HCT116 (cell line): ENCODE data around the gene GLO1. TPM values are rescaled to one million over a fixed set of nuclear protein-coding genes. Genes with fewer than 3 reads are reported as not detected.

Source experiments
- ATAC-seq: fragments of 200-7000 bp; cut with Tn5 transposase; 2 replicates; pipeline ENCODE4 v1.9.1; 2020; ENCODE audit warnings: mild to moderate bottlenecking, moderate library complexity
- BruUV-seq: library from RNA; stranded (reverse); fragments of 400-500 nt; replicated peaks from 2 replicates; lab custom pipeline; 2021; lab: Mats Ljungman, UMichigan
- CTCF ChIA-PET: fragments of 300-600 bp; sonication (Branson Sonifier 250); formaldehyde crosslinking; loops from one replicate; lab custom pipeline; 2021; ENCODE audit warnings: antibody characterized with exemption; lab: Charles Lee
- POLR2A ChIA-PET: fragments of 300-600, 350-600 bp; sonication (Branson Sonifier 250); formaldehyde crosslinking; loops from one replicate; lab custom pipeline; 2021; ENCODE audit warnings: antibody characterized with exemption; lab: Charles Lee
- RAD21 ChIA-PET, 2 experiments: fragments of 300-600 bp; sonication (Branson Sonifier 250); formaldehyde crosslinking; loops; one replicate each; lab custom pipeline; 2023; ENCODE audit warnings: low total read pairs in 2 of 2; ENCODE audit not compliant: uncharacterized antibody in 2 of 2, unreplicated experiment in 2 of 2, low non-redundant PET in 1 of 2; lab: Charles Lee
- DNase-seq: peaks from one replicate; pipeline ENCODE4 v3.0.0-alpha.2; 2010; ENCODE audit warnings: low read depth, low spot score
- H2AFZ ChIP-seq: fragments of 200-600 bp; shearing (Covaris generic), sonication (generic); 2 replicates; pipeline ENCODE4 v1.6.1; 2017; ENCODE audit warnings: low read depth, mixed run types, mixed read lengths, antibody characterized with exemption, low read length; ENCODE audit not compliant: poor library complexity, severe bottlenecking
- H3K27ac ChIP-seq: 2 replicates; pipeline ENCODE4 v1.5.1; 2012; ENCODE audit warnings: low read depth, low read length
- H3K27me3 ChIP-seq: fragments of 200-600 bp; sonication (generic); 2 replicates; pipeline ENCODE4 v1.6.1; 2016; ENCODE audit warnings: mixed run types, low read length, mixed read lengths; ENCODE audit not compliant: insufficient read depth
- H3K36me3 ChIP-seq, 2 experiments: fragments of 200-500 bp in 1 of 2; fragments of 200-600 bp in 1 of 2; sonication (Bioruptor generic) in 1 of 2; sonication (generic) in 1 of 2; 2 replicates each; pipeline versions ENCODE4 v1.5.1 to v1.6.1; 2014 to 2016; ENCODE audit warnings: low read length in 2 of 2, inconsistent platforms in 1 of 2, mixed read lengths in 1 of 2, mixed run types in 1 of 2; ENCODE audit not compliant: insufficient read depth in 2 of 2, control insufficient read depth in 1 of 2
- H3K4me1 ChIP-seq, 2 experiments: fragments of 200-600 bp in 1 of 2; sonication (generic) in 1 of 2; 2 replicates each; pipeline versions ENCODE4 v1.5.1 to v1.6.1; 2012 to 2017; ENCODE audit warnings: low read length in 2 of 2, inconsistent platforms in 1 of 2, mild to moderate bottlenecking in 1 of 2, mixed read lengths in 1 of 2, mixed run types in 1 of 2, moderate library complexity in 1 of 2; ENCODE audit not compliant: insufficient read depth in 2 of 2, control insufficient read depth in 1 of 2
- H3K4me2 ChIP-seq: fragments of 200-600 bp; sonication (generic); 2 replicates; pipeline ENCODE4 v1.6.1; 2017; ENCODE audit warnings: mixed run types, low read length, mixed read lengths
- H3K4me3 ChIP-seq, 2 experiments: fragments of 200-600 bp in 1 of 2; sonication (generic) in 1 of 2; replicated peaks in 1 of 2; 2 replicates each; pipeline ENCODE4 v1.5.1; 2011 to 2016; ENCODE audit warnings: low read length in 2 of 2, control low read depth in 1 of 2, low read depth in 1 of 2, mild to moderate bottlenecking in 1 of 2, mixed read lengths in 1 of 2, mixed run types in 1 of 2
- H3K79me2 ChIP-seq: fragments of 200-600 bp; sonication (generic); 2 replicates; pipeline ENCODE4 v1.6.1; 2017; ENCODE audit warnings: mild to moderate bottlenecking, mixed run types, low read length, moderate library complexity, mixed read lengths; ENCODE audit not compliant: insufficient read depth
- H3K9ac ChIP-seq: fragments of 200-600 bp; sonication (generic); 2 replicates; pipeline ENCODE4 v1.6.1; 2016; ENCODE audit warnings: low read length, mixed read lengths
- H3K9me2 ChIP-seq: fragments of 200-600 bp; sonication (generic), shearing (Covaris generic); 2 replicates; pipeline ENCODE4 v1.6.1; 2017; ENCODE audit warnings: mixed run types, mild to moderate bottlenecking, moderate library complexity; ENCODE audit not compliant: insufficient read depth
- H3K9me3 ChIP-seq, 2 experiments: fragments of 200-500 bp in 1 of 2; fragments of 200-600 bp in 1 of 2; sonication (Bioruptor generic) in 1 of 2; sonication (generic) in 1 of 2; 2 replicates each; pipeline ENCODE4 v1.6.1; 2014 to 2017; ENCODE audit warnings: low read length in 2 of 2, mixed read lengths in 2 of 2, inconsistent platforms in 1 of 2, low read depth in 1 of 2, mild to moderate bottlenecking in 1 of 2, mixed run types in 1 of 2, moderate library complexity in 1 of 2; ENCODE audit not compliant: control insufficient read depth in 1 of 2, insufficient read depth in 1 of 2
- H4K20me1 ChIP-seq: fragments of 200-600 bp; sonication (generic), shearing (Covaris generic); 2 replicates; pipeline ENCODE4 v1.6.1; 2017; ENCODE audit warnings: mixed run types, mild to moderate bottlenecking, moderate library complexity; ENCODE audit not compliant: insufficient read depth
- CTCF ChIP-seq, 3 experiments: fragments of 200-600 bp in 1 of 3; sonication (generic) in 1 of 3; IDR thresholded peaks in 2 of 3; conservative IDR thresholded peaks in 1 of 3; 2 replicates each; pipeline ENCODE4 v1.5.1; 2012 to 2017; ENCODE audit warnings: low read depth in 2 of 3, low read length in 2 of 3, antibody characterized with exemption in 1 of 3, borderline replicate concordance in 1 of 3, control low read depth in 1 of 3, mild to moderate bottlenecking in 1 of 3, mixed read lengths in 1 of 3, mixed run types in 1 of 3, moderate library complexity in 1 of 3; ENCODE audit not compliant: insufficient read depth in 1 of 3
- EZH2phosphoT487 ChIP-seq: fragments of 200-600 bp; IDR thresholded peaks from 2 replicates; pipeline ENCODE4 v1.6.1; 2018; ENCODE audit warnings: antibody characterized with exemption, borderline replicate concordance
- POLR2A ChIP-seq: IDR thresholded peaks from 2 replicates; pipeline ENCODE4 v1.7.0; 2011; ENCODE audit warnings: borderline replicate concordance; ENCODE audit not compliant: insufficient read depth, insufficient read length; ENCODE audit errors: extremely low read depth
- SIN3A ChIP-seq: IDR thresholded peaks from 2 replicates; pipeline ENCODE4 v1.6.1; 2012; ENCODE audit warnings: low read depth
- ZBTB33 ChIP-seq: IDR thresholded peaks from 2 replicates; pipeline ENCODE4 v1.6.1; 2011; ENCODE audit warnings: mild to moderate bottlenecking, low read length, moderate library complexity; ENCODE audit not compliant: insufficient replicate concordance; ENCODE audit errors: extremely low read depth
- intact Hi-C: fragments of 100-400 bp; cut with micrococcal nuclease; formaldehyde crosslinking; loops from 2 replicates; pipeline ENCODE4 v1.10.0; 2022
- total RNA-seq: library from RNA; stranded (reverse); gene quantifications from one replicate; pipeline ENCODE4 v1.2.1, GENCODE V29; 2021; ENCODE audit not compliant: unreplicated experiment

GLO1 gene
- total RNA-seq, 1 experiment from 2014 or later, result 191 TPM

- no peaks in the 10 kb centered on the region for H3K9me3 ChIP-seq
- H3K4me2 ChIP-seq, result no peak overlapping the region
- H3K9ac ChIP-seq, result no peak overlapping the region
- POLR2A ChIA-PET, result no interaction called here
- no peaks in the 10 kb centered on the region for H3K9me2 ChIP-seq
- TF ChIP-seq CTCF (IDR thresholded peaks at IDR 0.05 in 2 of 3, conservative IDR thresholded peaks at IDR 0.05 in 1 of 3; ENCODE audit: borderline replicate concordance in 1 of 3, insufficient read depth in 1 of 3, low read depth in 2 of 3, low read length in 2 of 3) (no peak), EZH2phosphoT487 (no peak), SIN3A (no peak), POLR2A (no peak), ZBTB33 (no peak)
- CTCF ChIA-PET, result no interaction called here
- no peak overlapping the region for H3K27ac ChIP-seq
- intact Hi-C loops, result no loop called here
- ATAC-seq (no peak), DNase-seq (no peak)
- RAD21 ChIA-PET, result no interaction called here
- H3K27me3 ChIP-seq, result no peaks in the 10 kb centered on the region
- no peak overlapping the region for H3K4me3 ChIP-seq
- no TSS peak for BruUV-seq
- no peaks in the 10 kb centered on the region for H3K36me3 ChIP-seq
- H3K79me2 ChIP-seq, result no peaks in the 10 kb centered on the region
- no peak overlapping the region for H2AFZ ChIP-seq
- H4K20me1 ChIP-seq, result no peaks in the 10 kb centered on the region
- H3K4me1 ChIP-seq, result no peaks in the 10 kb centered on the region
These were observed 54.3 kb downstream of the GLO1 start for GRCh38 chr6:38648629-38649028.
